Measurements from ENCODE around the gene PDAP1.

Gene PDAP1

GRCh38 chr7:99371376-99371920, 36.9 kb downstream of the PDAP1 start:
- DNase-seq (ENCODE audit: low read depth), result no peak
- TF ChIP-seq CTCF (IDR thresholded peaks at IDR 0.05; ENCODE audit: low read depth, low read length, missing control alignments), result no peak
- H3K4me3 ChIP-seq (ENCODE audit: low read depth, low read length), result no peak overlapping the region

GRCh38 chr7:99369767-99370391, 38.5 kb downstream of the PDAP1 start:
- DNase-seq (ENCODE audit: low read depth), result no peak
- no peak overlapping the region for H3K4me3 ChIP-seq (ENCODE audit: low read depth, low read length)
- no peak for TF ChIP-seq CTCF (IDR thresholded peaks at IDR 0.05; ENCODE audit: low read depth, low read length, missing control alignments)

- DNase-seq (ENCODE audit: low read depth), result no peak
- no peak for TF ChIP-seq CTCF (IDR thresholded peaks at IDR 0.05; ENCODE audit: low read depth, low read length, missing control alignments)
- no peak overlapping the region for H3K4me3 ChIP-seq (ENCODE audit: low read depth, low read length)
These were observed 39.5 kb downstream of the PDAP1 start for GRCh38 chr7:99368750-99369389.

- TF ChIP-seq CTCF (IDR thresholded peaks at IDR 0.05; ENCODE audit: low read depth, low read length, missing control alignments), result no peak
- no peak for DNase-seq (ENCODE audit: low read depth)
- no peak overlapping the region for H3K4me3 ChIP-seq (ENCODE audit: low read depth, low read length)
These were observed 41.8 kb downstream of the PDAP1 start for GRCh38 chr7:99366646-99367045.

GRCh38 chr7:99365318-99366141, 42.9 kb downstream of the PDAP1 start:
- no peak for DNase-seq (ENCODE audit: low read depth)
- no peak overlapping the region for H3K4me3 ChIP-seq (ENCODE audit: low read depth, low read length)
- peak; percentile 67 for TF ChIP-seq CTCF (IDR thresholded peaks at IDR 0.05; ENCODE audit: low read depth, low read length, missing control alignments)

- TF ChIP-seq CTCF (IDR thresholded peaks at IDR 0.05; ENCODE audit: low read depth, low read length, missing control alignments), result no peak
- H3K4me3 ChIP-seq (ENCODE audit: low read depth, low read length), result no peak overlapping the region
- no peak for DNase-seq (ENCODE audit: low read depth)
These were observed 45.1 kb downstream of the PDAP1 start for GRCh38 chr7:99363286-99363685.

All from GM12864 (cell line).